HFF-Myc (cell line): Measurements from ENCODE around the gene DNAJC7.

Experiments used
- DNase-seq: peaks from one replicate; pipeline ENCODE4 v3.0.0-alpha.2; 2011; ENCODE audit warnings: low read depth; ENCODE audit errors: extremely low read depth
- H3K4me3 ChIP-seq: replicated peaks from 2 replicates; pipeline ENCODE4 v1.5.1; 2011; ENCODE audit warnings: low read depth, mild to moderate bottlenecking, control low read depth, low read length
- TF ChIP-seq, protein P1 (sequence below): IDR thresholded peaks from 2 replicates; pipeline ENCODE4 v1.5.1; 2012; ENCODE audit warnings: mild to moderate bottlenecking, low read depth, low read length, control low read depth; ENCODE audit errors: missing control alignments

DNAJC7 gene

DNA sequence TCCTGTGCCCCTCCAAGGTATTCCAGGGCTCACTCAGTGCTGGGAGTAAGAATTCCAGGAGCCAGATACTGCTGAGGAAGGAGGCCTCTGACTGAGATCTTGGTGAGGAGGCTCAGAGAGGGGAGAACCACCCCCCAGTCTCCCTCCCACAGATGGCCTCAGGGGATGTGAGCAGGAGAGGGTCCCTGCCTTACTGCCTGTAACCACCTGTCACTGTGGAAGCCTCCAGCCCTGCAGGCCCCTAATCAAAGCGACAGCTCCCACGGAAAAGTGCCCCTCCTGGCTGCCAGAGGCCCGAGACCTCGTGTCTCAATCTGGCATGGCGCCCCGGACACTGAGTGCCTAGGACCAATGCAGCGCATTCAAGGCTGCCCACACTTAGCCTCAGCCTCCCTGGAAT, 40.8 kb upstream of the DNAJC7 start:
- DNase-seq, result no peak
- TF ChIP-seq, protein P1, sequence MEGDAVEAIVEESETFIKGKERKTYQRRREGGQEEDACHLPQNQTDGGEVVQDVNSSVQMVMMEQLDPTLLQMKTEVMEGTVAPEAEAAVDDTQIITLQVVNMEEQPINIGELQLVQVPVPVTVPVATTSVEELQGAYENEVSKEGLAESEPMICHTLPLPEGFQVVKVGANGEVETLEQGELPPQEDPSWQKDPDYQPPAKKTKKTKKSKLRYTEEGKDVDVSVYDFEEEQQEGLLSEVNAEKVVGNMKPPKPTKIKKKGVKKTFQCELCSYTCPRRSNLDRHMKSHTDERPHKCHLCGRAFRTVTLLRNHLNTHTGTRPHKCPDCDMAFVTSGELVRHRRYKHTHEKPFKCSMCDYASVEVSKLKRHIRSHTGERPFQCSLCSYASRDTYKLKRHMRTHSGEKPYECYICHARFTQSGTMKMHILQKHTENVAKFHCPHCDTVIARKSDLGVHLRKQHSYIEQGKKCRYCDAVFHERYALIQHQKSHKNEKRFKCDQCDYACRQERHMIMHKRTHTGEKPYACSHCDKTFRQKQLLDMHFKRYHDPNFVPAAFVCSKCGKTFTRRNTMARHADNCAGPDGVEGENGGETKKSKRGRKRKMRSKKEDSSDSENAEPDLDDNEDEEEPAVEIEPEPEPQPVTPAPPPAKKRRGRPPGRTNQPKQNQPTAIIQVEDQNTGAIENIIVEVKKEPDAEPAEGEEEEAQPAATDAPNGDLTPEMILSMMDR, result no peak
- no peak overlapping the region for H3K4me3 ChIP-seq

DNA sequence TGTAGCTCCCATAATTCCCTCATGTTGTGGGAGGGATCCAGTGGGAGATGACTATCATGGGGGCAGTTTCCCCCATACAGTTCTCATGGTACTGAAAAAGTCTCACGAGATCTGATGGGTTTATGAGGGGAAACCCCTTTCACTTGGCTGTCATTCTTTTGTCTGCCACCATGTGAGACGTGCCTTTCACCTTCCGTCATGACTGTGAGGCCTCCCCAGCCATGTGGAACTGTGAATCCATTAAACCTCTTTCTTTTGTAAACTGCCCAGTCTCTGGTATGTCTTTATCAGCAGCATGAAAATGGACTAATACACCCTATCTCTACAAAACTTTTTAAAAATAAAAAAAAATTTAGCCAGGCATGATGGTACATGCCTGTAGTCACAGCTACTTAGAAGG, 39.4 kb upstream of the DNAJC7 start:
- TF ChIP-seq, protein P1, result no peak
- no peak overlapping the region for H3K4me3 ChIP-seq
- DNase-seq, result no peak

DNA sequence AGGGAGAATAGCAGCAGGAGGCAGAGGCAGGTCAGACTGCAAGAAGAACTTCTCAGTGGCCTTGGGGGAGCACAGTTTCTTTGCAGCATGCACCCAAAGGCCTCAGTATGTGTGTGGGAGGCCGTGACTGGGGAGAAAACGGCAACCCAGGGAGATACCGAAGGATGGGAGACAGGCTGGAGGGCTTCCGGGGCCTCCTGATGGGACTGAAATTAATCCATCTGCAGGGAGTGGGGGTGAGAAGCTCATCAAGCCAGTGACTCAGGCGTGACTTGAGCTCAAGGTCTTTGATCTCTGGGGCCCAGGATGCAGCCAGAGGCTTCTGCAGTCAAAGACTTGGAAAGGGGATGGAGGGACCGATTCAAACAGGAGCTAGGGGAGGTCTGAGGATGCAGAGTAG, 38.3 kb upstream of the DNAJC7 start:
- TF ChIP-seq, protein P1, result no peak
- no peak overlapping the region for H3K4me3 ChIP-seq
- DNase-seq, result no peak

- DNase-seq, result no peak
- TF ChIP-seq, protein P1, result no peak
- no peak overlapping the region for H3K4me3 ChIP-seq
Observed at GRCh38 chr17:42055027-42055426, 37.8 kb upstream of the DNAJC7 start.

DNA sequence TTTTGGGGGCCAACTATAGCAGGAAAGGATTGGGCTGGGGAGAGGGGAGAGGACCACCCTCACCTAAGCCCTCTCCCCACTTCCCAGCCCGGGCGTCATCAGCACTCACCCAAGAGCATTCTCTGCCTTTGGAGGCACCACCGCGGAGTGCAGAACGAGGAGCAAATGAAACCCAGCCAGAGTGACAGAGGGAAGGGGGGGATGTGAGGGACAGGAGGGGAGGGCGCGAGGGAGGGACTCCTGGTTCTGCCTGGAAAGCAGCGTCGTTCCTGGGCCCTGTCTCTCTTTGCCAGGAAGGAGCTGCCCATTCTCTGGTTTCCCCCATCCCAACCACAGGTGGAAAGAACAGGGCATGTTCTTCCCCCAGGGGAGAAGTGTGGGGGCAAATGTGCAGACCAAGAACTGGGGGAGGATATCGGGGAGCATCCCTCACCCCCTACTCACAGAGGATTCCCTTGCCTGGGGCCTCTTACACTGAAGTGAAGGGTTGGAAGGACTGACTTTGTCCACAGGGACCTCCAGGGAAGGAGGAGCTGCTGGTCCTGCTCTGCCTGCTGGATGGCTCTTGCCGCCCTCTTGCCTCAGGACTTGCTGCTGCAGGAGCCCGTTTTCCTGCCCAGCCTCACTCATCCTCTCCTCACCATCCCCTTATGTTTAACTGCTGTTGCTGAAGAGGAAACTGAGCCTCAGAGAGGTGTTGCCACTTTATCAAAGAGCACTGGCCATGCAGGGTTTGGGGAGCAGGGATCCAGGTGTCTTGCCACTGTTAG, 36.7 kb upstream of the DNAJC7 start:
- TF ChIP-seq, protein P1, result no peak
- no peak for DNase-seq
- H3K4me3 ChIP-seq, result no peak overlapping the region

DNA sequence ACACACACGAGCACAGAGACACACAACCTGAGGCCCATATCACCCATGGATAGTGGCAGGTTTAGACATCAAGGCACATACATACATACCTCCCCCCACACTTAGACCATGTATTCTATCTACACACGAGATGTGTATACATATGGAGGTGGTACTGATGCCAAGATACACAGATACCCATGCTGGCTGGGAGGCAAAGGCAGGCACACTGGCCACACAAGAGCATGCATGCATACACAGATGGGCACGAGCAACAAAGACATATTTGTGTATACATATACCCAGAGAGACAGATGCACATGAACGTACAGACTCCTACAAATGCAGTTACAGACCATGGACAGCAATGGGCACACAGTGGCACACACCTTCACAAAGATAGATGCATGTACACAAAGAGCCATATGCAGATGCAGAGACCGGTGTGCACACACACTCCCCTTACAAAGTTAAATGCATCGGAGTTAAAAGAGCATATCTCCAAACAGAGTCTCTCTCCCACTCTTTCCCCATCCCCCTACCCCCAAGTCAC, 35.2 kb upstream of the DNAJC7 start:
- TF ChIP-seq, protein P1, result no peak
- H3K4me3 ChIP-seq, result no peak overlapping the region
- no peak for DNase-seq
